GM18505 (cell line): ENCODE data around the gene SLC18B1.

Experiments
- ATAC-seq: cut with Tn5 transposase; IDR thresholded peaks from one replicate; pipeline ENCODE4 v1.9.1; 2021; ENCODE audit not compliant: unreplicated experiment
- POLR2A ChIP-seq: IDR thresholded peaks from 4 replicates; pipeline ENCODE4 v1.6.1; 2011; ENCODE audit warnings: borderline replicate concordance; ENCODE audit not compliant: insufficient read depth, insufficient read length; ENCODE audit errors: extremely low read depth

The SLC18B1 gene

DNA sequence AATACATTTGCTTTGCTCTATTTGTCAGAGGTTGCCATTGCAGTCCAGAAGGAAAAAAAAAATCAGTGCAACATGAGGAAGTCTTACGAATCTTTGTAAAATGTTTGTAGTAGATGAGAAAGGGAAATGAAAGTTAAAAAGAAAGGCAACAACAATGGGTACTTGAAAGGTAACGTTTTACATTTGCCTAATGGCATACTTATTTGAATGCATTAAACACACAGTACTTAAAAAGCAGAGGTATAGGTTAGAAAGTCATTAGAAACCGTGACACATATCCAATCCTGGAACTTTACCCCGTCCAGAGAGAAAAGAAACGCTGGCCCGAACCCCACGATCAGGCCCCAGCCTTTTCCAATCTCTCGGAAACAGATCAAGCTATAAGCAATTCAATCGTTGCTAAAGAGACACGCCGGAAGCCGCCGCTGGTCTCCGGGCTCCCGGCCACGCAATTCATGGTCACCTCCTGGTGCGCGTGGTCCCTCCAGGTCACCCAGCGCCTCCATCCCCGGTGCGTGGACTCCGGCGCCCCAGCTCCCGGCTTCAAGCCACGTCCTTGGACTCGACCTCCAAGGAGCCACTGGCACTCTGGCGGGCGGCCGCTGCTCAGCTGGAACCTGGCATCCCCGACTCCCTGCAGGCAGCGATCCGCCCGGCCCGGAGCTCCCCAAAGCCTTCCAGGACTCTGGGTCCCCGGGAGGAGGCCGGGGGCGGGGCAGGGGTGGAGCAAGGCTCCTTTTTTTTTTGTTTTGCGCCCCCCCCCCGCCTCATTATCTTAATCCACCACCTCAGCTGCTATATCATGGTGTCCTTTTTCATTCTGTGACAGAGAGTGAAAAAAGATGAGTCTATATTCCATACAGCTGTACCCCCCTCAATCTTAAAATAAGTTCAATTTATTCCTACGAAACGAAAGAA is at the start of gene SLC18B1:
SLC18B1 (minus strand) TSS at position 687 of the 918 bp plus-strand sequence; CDS start at position 506, 181 bp downstream.
- peak; percentile 52 for ATAC-seq
- TF ChIP-seq POLR2A, result peak; percentile 46

GRCh38 chr6:132843316-132844035 is 45.0 kb upstream of the SLC18B1 start:
- TF ChIP-seq POLR2A, result no peak
- ATAC-seq, result no peak

GRCh38 chr6:132841966-132842365 is 43.5 kb upstream of the SLC18B1 start:
- ATAC-seq, result no peak
- no peak for TF ChIP-seq POLR2A

DNA sequence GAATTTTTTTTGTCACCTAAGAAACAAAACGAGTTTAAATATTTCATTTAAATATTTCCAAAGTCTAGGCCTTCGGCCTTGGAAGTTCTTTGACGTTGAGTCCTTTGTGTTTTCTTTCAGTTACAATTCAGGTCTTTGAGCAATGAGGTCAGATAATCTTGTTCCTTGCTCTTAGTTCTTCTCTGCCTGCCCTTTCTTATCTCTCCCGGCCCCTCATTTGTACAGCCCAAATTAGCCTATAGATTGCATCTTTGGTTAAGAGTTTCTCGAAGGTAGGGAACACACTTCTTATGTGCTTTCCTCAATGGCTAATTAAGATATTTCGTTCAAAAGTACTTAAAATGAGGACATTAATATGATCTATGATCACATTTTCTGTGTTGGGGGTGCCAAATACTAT is 34.5 kb upstream of the SLC18B1 start:
- no peak for ATAC-seq
- TF ChIP-seq POLR2A, result no peak

DNA sequence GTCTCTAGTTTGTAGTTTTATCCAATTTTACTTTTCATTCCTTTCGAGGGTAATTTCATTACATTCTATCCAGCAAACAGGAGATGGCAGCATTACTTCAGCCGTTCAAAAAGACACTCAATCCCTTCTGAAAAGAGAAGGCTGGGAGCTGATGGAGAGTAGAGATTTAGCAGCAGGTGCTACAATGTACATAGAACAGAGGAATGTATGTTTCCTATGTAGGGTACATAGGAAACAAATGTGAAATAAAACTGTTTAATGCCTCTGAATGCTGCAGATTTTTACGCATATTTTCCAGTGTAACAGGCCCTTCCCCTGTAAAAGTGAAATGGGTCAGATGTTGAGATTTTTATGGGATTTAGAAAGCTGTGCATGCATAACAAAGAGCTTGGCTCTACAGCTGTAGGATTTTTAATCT is 31.9 kb upstream of the SLC18B1 start:
- ATAC-seq, result no peak
- no peak for TF ChIP-seq POLR2A

- no peak for ATAC-seq
- peak; percentile 41 for TF ChIP-seq POLR2A
Observed at GRCh38 chr6:132820629-132821381, 22.4 kb upstream of the SLC18B1 start.

DNA sequence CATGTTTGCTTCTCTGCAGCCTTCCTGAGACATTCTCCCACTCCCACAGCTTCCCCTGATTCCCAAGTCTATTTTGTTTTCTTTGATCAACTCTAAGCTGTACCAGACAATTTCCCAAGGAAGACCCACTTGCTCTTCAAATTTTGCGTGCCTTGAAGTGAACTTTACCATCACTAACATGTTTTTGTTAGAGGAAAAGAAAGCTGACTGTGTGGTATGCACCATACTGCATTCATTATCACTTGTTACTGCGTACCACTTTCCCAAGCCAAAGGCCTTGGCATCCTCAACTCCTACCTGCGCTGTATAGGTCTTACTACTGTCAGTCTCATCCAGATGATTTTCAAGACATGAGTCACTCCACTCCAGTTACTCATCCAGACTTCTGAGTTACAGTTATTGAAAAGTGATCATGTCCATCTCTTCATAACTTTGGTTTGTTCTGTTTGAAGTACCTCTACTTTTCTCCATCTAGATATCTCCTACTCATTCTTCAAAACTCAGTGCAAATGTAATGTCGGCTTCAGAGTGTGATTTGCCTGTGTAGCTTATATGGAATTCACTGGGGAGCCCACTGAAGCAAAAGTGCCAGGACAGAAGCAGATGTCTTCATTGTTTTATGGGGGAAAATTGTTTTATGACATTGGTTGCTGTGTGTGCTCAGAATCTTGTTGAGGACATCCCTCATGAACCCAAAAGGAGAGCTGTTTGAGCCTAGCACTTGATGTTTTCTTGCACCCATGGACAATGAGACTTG is 21.1 kb upstream of the SLC18B1 start:
- no peak for ATAC-seq
- no peak for TF ChIP-seq POLR2A

DNA sequence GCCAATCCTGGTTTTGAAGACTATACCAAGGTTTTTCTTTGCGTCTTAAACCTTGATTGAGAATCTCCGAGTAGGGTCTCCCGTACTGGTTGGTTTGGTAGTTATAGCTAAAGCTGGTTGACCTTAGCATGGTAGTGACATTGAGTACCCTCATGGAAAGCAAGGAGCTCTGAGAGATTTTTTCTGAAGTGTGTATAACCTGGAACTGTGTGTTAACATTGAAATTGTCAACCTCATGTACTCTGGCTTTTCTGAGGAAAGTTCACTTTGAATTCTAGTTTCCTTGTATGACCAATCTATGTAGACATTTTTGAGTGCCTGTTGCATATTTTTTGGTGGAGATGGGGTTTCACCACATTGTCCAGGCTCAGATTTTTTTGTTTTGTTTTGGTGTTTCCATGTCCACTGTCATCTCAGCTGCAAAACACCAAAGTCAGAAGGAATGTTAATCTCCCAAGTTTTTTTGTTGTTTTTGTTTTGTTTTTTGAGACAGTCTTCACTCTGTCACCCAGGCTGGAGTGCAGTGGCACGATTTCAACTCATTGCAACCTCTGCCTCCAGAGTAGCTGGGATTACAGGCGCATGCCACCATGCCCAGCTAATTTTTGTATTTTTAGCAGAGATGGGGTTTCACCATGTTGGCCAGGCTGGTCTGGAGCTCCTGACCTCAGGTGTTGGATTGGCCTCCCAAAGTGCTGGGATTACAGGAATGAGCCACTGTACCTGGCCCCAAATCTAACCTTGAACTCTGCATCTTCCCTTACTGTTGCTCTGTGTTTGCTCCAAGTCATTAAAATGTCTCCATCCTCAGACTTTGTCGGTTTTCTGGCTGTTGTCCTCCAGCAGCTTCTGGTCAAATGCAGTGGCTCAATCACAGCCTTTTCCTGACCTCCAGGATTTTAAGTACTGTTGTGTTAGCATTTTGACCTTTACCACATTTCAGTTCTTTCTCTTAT is 20.2 kb upstream of the SLC18B1 start:
- ATAC-seq, result no peak
- TF ChIP-seq POLR2A, result peak; percentile 3

DNA sequence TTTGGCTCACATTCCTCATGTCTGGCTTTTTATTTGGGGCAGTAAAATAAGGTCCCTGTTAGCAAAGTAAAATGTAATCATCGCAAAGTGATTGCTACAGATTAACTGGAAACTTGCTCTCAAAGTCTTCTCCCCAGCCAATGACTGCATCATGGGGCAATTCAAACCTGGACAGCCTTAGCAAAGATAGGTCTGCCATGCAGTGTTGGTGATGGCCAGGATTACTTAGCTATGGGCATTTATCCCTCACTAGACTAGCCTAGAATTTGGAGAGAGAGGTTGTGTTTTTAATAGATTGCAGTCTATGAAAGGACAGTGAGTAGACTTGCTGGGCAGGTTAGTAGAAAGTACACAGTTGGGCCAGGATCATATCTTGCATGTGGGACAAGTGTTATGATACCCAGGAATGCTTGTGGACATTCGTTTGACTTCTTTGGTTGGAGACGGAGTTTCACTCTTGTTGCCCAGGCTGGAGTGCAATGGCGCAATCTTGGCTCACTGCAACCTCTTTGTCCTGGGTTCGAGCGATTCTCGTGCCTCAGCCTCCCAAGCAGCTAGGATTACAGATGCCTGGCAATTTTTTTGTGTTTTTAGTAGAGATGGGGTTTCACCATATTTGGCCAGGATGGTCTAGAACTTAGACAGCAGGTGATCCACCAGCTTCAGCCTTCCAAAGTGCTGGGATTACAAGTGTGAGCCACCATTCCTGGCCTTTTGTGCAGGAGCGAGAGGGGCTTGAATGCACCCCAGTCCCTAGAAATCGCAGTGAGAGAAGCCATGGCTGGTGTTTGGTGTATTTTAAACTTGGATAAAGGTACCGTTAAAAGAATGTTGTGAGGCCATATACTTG is 19.3 kb upstream of the SLC18B1 start:
- ATAC-seq, result no peak
- peak; percentile 45 for TF ChIP-seq POLR2A

- no peak for TF ChIP-seq POLR2A
- ATAC-seq, result no peak
Observed at GRCh38 chr6:132816660-132817059, 18.2 kb upstream of the SLC18B1 start.

DNA sequence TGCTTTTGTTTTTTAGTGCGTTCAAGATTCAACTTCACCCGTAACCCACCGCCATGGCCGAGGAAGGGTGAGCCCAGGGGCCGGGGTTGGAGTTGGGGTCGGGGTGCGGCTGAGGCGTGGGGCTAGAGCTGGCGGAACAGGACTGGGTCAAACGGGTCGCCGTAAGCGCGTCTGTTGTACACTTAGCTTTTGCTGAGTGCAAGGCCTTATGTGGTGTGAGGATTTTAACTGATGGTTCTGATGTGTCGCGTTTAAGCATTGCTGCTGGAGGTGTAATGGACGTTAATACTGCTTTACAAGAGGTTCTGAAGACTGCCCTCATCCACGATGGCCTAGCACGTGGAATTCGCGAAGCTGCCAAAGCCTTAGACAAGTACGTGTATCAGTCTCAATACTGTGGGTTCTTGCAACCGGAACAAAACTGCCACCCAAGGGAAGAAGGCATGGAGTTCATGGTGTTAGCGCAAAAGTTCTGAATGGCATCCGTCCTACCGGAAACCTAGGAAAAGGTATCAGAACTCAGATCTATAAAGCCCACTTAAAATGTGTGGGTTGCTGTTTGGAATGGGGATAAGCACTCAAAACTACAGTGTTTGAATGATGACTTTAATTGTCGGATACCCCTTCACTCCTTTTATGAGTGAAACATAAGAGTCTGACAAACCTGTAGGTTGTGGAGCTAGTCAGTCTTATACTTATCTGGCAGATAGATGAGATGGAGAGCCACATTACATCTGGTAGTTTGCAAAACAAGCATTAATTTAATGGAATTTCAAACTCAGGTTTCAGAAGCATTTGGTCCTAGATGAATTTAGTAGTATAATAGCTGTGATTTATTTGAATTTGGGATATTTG is 16.5 kb upstream of the SLC18B1 start:
- no peak for TF ChIP-seq POLR2A
- peak; percentile 3 for ATAC-seq
